Measurements from ENCODE around the gene MPRIP.

Gene MPRIP

DNA sequence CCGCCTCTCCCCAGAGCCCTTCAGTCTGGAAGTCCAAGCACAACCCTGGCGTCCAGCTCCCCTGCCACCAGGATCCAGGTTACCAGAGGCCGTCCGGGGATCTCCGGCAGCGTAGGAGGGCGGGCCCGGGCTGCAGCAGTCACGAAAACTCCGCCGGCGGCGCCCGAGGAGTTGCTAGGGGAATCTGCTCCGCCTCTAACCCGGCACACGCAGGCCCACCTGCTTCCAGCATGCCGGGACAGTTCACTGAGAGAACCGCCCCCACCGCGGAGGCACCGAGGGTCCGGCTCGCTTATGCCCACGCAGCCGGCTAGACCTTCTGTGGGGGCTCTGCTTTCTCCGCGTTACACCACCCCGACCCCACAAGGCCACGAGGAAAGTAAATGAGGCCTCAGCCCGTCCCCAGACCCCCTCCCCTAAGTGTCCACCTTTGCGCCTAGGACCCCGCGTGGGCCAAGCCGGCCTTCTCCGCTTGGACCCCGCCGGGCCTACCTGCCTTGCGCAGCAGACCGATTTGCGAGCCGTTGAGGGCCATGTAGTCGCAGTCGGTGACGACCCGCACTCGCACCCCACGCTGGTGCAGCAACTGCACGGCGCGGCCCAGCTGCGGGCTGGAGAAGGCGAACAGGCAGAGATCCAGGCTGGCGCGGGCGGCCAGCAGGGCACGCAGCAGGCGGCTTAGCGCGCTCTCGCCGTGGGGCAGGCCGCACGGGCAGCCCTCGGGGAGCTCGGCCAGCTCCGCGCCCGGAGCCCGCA, 163.3 kb downstream of the MPRIP start:
- no peak overlapping the region for H3K4me2 ChIP-seq (ENCODE audit: low read length)
- H3K4me1 ChIP-seq (ENCODE audit: control insufficient read depth, low read depth, low read length): no peaks in the 10 kb centered on the region
- H3K79me2 ChIP-seq (ENCODE audit: control insufficient read depth, insufficient read depth, low read length): no peaks in the 10 kb centered on the region
- DNase-seq: no peak
- no peaks in the 10 kb centered on the region for H3K27me3 ChIP-seq (ENCODE audit: insufficient read depth, low read length, poor library complexity)
- no peak overlapping the region for H3K18ac ChIP-seq (ENCODE audit: low read length)
- no peak overlapping the region for H3K23ac ChIP-seq (ENCODE audit: low read length)
- no peak overlapping the region for H3K4me3 ChIP-seq (ENCODE audit: low read length)
- H3K56ac ChIP-seq (ENCODE audit: low read length): no peak overlapping the region
- no peak overlapping the region for H2BK120ac ChIP-seq (ENCODE audit: low read depth, low read length)
- no peak overlapping the region for H2BK15ac ChIP-seq (replicated peaks; ENCODE audit: low read depth)
- no peak overlapping the region for H3K4ac ChIP-seq (ENCODE audit: low read depth, low read length)
- no peak overlapping the region for H2BK5ac ChIP-seq (ENCODE audit: low read length)
- H2AK5ac ChIP-seq (ENCODE audit: low read length): no peak overlapping the region
- H3K79me1 ChIP-seq (ENCODE audit: low read length): no peaks in the 10 kb centered on the region
- H3K27ac ChIP-seq (ENCODE audit: low read depth, low read length): no peak overlapping the region
- H3K9ac ChIP-seq (ENCODE audit: low read length): no peak overlapping the region
- no peaks in the 10 kb centered on the region for H3K36me3 ChIP-seq (ENCODE audit: control insufficient read depth, insufficient read depth, low read length)
- no CpG with 5 or more reads among the region's 70 CpGs for WGBS (ENCODE audit: extremely low coverage, insufficient coverage, low lambda C conversion rate)
- H4K5ac ChIP-seq (ENCODE audit: low read length): no peak overlapping the region
- no peak overlapping the region for H4K8ac ChIP-seq (ENCODE audit: low read depth, low read length)

DNA sequence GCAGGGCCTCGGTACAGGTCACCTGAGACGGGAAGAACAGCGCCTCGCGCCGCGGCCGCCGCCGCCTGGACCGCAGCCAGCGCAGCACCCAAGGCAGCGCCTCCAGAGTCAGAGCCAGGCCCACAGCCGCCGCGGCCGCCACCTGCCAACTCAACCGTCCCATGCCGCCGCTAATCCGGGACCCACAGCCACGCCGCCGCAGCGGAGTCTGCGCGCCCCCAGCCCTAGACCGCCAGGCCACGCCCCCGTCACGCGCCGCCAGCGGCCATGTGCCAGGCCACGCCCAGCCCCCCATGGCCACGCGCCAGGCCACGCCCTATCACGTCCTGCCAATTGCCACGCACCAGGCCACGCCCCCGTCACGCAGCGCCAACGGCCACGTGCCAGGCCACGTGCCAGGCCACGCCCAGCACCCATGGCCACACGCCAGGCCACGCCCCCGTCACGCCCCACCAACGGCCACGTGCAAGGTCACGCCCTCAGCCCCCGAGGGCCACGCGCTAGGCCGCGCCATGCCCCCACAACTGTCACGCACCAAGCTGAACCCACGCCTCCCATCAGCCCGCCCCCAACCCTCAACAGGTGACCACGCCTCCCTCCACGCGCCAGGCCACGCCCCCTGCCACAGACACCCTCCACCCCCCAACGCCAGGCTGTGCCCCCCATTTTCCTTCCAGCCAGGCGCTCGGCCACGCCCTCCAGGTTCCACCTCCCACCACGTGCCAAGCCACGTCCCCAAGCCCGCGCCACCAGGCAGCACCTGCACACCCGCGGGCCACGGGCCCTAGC, 164.1 kb downstream of the MPRIP start, which contains the start of gene PLD6:
TSS of gene PLD6 (minus strand) at position 210 of the 789 bp plus-strand sequence. CDS start at position 163, 47 bp downstream.
- no peak within 1 kb of the TSS for H3K56ac ChIP-seq (ENCODE audit: low read length)
- H2BK15ac ChIP-seq (replicated peaks; ENCODE audit: low read depth): no peak within 1 kb of the TSS
- H2BK120ac ChIP-seq (ENCODE audit: low read depth, low read length): no peak within 1 kb of the TSS
- H3K4ac ChIP-seq (ENCODE audit: low read depth, low read length): no peak within 1 kb of the TSS
- no peaks in the 10 kb centered on the region for H3K79me2 ChIP-seq (ENCODE audit: control insufficient read depth, insufficient read depth, low read length)
- H2AK5ac ChIP-seq (ENCODE audit: low read length): no peak within 1 kb of the TSS
- H4K5ac ChIP-seq (ENCODE audit: low read length): no peak within 1 kb of the TSS
- H2BK5ac ChIP-seq (ENCODE audit: low read length): no peak within 1 kb of the TSS
- H3K23ac ChIP-seq (ENCODE audit: low read length): no peak within 1 kb of the TSS
- H3K79me1 ChIP-seq (ENCODE audit: low read length): no peaks in the 10 kb centered on the region
- H3K27ac ChIP-seq (ENCODE audit: low read depth, low read length): no peak within 1 kb of the TSS
- DNase-seq: no peak
- H3K36me3 ChIP-seq (ENCODE audit: control insufficient read depth, insufficient read depth, low read length): no peaks in the 10 kb centered on the region
- H4K8ac ChIP-seq (ENCODE audit: low read depth, low read length): no peak within 1 kb of the TSS
- H3K4me3 ChIP-seq (ENCODE audit: low read length): no peak within 1 kb of the TSS
- no peak within 1 kb of the TSS for H3K4me2 ChIP-seq (ENCODE audit: low read length)
- no peak within 1 kb of the TSS for H3K18ac ChIP-seq (ENCODE audit: low read length)
- H3K4me1 ChIP-seq (ENCODE audit: control insufficient read depth, low read depth, low read length): no peaks in the 10 kb centered on the region
- no peaks in the 10 kb centered on the region for H3K27me3 ChIP-seq (ENCODE audit: insufficient read depth, low read length, poor library complexity)
- WGBS (ENCODE audit: extremely low coverage, insufficient coverage, low lambda C conversion rate): no CpG with 5 or more reads among the region's 78 CpGs
- H3K9ac ChIP-seq (ENCODE audit: low read length): no peak within 1 kb of the TSS

DNA sequence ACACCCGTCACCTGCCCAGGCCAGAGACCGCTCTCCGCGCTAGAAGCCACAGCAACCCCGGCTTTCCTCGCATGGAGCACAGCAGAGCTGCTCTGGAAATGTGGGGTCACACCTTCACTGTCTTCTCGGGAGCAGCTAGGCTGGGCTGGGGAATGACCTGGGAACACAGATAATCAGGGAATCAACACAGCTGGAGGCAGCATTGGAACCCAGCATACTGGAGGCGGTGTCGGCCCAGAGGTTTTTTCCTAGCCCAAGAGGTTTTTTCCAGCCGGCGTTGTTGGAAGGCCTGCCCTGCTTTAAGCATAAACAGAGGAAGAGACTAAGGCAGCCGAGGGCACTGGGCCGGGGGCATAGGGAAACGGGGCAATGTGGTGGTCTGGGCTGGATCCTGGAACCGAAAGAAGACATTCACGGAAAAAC, 164.7 kb downstream of the MPRIP start:
- Histone ChIP-seq H4K8ac (ENCODE audit: low read depth, low read length) (no peak overlapping the region), H3K4me2 (ENCODE audit: low read length) (no peak overlapping the region), H2BK5ac (ENCODE audit: low read length) (no peak overlapping the region), H3K23ac (ENCODE audit: low read length) (no peak overlapping the region), H2BK120ac (ENCODE audit: low read depth, low read length) (no peak overlapping the region), H3K4me1 (ENCODE audit: control insufficient read depth, low read depth, low read length) (no peaks in the 10 kb centered on the region), H2BK15ac (replicated peaks; ENCODE audit: low read depth) (no peak overlapping the region), H3K79me1 (ENCODE audit: low read length) (no peaks in the 10 kb centered on the region), H3K27ac (ENCODE audit: low read depth, low read length) (no peak overlapping the region), H3K4ac (ENCODE audit: low read depth, low read length) (no peak overlapping the region), H3K9ac (ENCODE audit: low read length) (no peak overlapping the region), H4K5ac (ENCODE audit: low read length) (no peak overlapping the region), H2AK5ac (ENCODE audit: low read length) (no peak overlapping the region), H3K27me3 (ENCODE audit: insufficient read depth, low read length, poor library complexity) (no peaks in the 10 kb centered on the region), H3K56ac (ENCODE audit: low read length) (no peak overlapping the region), H3K18ac (ENCODE audit: low read length) (no peak overlapping the region), H3K36me3 (ENCODE audit: control insufficient read depth, insufficient read depth, low read length) (no peaks in the 10 kb centered on the region), H3K79me2 (ENCODE audit: control insufficient read depth, insufficient read depth, low read length) (no peaks in the 10 kb centered on the region), H3K4me3 (ENCODE audit: low read length) (no peak overlapping the region)
- no CpG with 5 or more reads among the region's 16 CpGs for WGBS (ENCODE audit: extremely low coverage, insufficient coverage, low lambda C conversion rate)
- DNase-seq: peak; percentile 22

DNA sequence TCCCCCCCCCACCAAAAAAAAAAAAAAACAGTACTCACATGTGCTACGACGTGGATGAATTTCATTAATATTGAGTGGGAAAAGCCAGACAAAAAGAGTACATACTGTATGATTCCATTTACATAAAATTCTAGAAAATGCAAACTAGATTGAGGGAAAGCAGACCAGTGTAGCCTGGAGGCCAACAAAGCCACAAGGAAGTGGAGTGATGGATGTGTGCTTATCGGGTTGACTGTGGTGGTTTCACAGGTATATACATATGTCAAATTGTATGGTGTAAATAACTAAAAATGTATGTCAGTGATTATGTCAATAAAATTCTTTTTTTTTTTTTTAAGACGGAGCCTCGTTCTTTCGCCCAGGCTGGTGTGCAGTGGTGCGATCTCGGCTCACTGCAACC, 165.7 kb downstream of the MPRIP start:
- Histone ChIP-seq H3K4me2 (ENCODE audit: low read length) (no peak overlapping the region), H3K4ac (ENCODE audit: low read depth, low read length) (no peak overlapping the region), H3K56ac (ENCODE audit: low read length) (no peak overlapping the region), H3K4me3 (ENCODE audit: low read length) (no peak overlapping the region), H4K5ac (ENCODE audit: low read length) (no peak overlapping the region), H4K8ac (ENCODE audit: low read depth, low read length) (no peak overlapping the region), H3K36me3 (ENCODE audit: control insufficient read depth, insufficient read depth, low read length) (no peaks in the 10 kb centered on the region), H2AK5ac (ENCODE audit: low read length) (no peak overlapping the region), H3K79me1 (ENCODE audit: low read length) (no peaks in the 10 kb centered on the region), H2BK15ac (replicated peaks; ENCODE audit: low read depth) (no peak overlapping the region), H2BK120ac (ENCODE audit: low read depth, low read length) (no peak overlapping the region), H3K23ac (ENCODE audit: low read length) (no peak overlapping the region), H3K27me3 (ENCODE audit: insufficient read depth, low read length, poor library complexity) (no peaks in the 10 kb centered on the region), H3K9ac (ENCODE audit: low read length) (no peak overlapping the region), H3K79me2 (ENCODE audit: control insufficient read depth, insufficient read depth, low read length) (no peaks in the 10 kb centered on the region), H3K18ac (ENCODE audit: low read length) (no peak overlapping the region), H2BK5ac (ENCODE audit: low read length) (no peak overlapping the region), H3K27ac (ENCODE audit: low read depth, low read length) (no peak overlapping the region), H3K4me1 (ENCODE audit: control insufficient read depth, low read depth, low read length) (no peaks in the 10 kb centered on the region)
- no peak for DNase-seq
- WGBS (ENCODE audit: extremely low coverage, insufficient coverage, low lambda C conversion rate): no CpG with 5 or more reads among the region's 8 CpGs

DNA sequence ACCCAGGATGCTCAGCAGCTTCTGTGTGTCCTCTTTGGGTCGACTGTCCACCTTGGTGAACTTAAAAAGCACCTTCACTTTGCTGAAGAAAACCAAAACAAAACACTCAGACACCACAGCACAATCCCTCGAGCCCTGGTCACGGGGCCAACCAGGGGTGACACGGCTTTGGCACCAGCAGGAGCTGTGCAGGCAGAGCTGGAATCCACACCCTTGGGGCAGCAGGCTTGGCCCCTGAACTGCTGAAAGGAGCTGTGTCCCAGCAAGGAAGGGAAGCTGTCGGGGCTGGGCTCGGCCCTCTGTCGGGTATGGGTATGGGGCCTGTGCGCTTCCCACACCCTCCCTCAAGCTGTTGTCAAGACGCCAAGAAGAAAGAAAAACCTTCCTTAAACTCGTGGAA, 171.5 kb downstream of the MPRIP start:
- Histone ChIP-seq H2AK5ac (ENCODE audit: low read length) (no peak overlapping the region), H3K79me1 (ENCODE audit: low read length) (no peaks in the 10 kb centered on the region), H3K36me3 (ENCODE audit: control insufficient read depth, insufficient read depth, low read length) (peaks cover 4% of the 10 kb centered on the region), H3K27me3 (ENCODE audit: insufficient read depth, low read length, poor library complexity) (no peaks in the 10 kb centered on the region), H2BK15ac (replicated peaks; ENCODE audit: low read depth) (no peak overlapping the region), H3K4ac (ENCODE audit: low read depth, low read length) (no peak overlapping the region), H3K56ac (ENCODE audit: low read length) (no peak overlapping the region), H3K4me3 (ENCODE audit: low read length) (no peak overlapping the region), H3K9ac (ENCODE audit: low read length) (no peak overlapping the region), H3K4me1 (ENCODE audit: control insufficient read depth, low read depth, low read length) (no peaks in the 10 kb centered on the region), H2BK5ac (ENCODE audit: low read length) (no peak overlapping the region), H3K79me2 (ENCODE audit: control insufficient read depth, insufficient read depth, low read length) (no peaks in the 10 kb centered on the region), H2BK120ac (ENCODE audit: low read depth, low read length) (no peak overlapping the region), H3K4me2 (ENCODE audit: low read length) (no peak overlapping the region), H3K23ac (ENCODE audit: low read length) (no peak overlapping the region), H3K27ac (ENCODE audit: low read depth, low read length) (no peak overlapping the region), H3K18ac (ENCODE audit: low read length) (no peak overlapping the region), H4K8ac (ENCODE audit: low read depth, low read length) (no peak overlapping the region), H4K5ac (ENCODE audit: low read length) (no peak overlapping the region)
- WGBS (ENCODE audit: extremely low coverage, insufficient coverage, low lambda C conversion rate): no CpG with 5 or more reads among the region's 10 CpGs
- DNase-seq: no peak
